D721Med (cell line): ENCODE measurements around the gene CD164.

Experiments
- DNase-seq: peaks from one replicate; pipeline ENCODE4 v3.0.0; 2011; ENCODE audit warnings: low spot score; ENCODE audit not compliant: insufficient read length
- FAIRE-seq: peaks from 2 replicates; lab custom pipeline; 2011; peaks lifted over from hg19 to GRCh38; lab: Jason Lieb, UNC
- CTCF ChIP-seq: IDR thresholded peaks from 2 replicates; pipeline ENCODE4 v1.5.1; 2012; ENCODE audit warnings: mild to moderate bottlenecking, control low read depth; ENCODE audit not compliant: insufficient read depth; ENCODE audit errors: missing control alignments

CD164 gene

DNA sequence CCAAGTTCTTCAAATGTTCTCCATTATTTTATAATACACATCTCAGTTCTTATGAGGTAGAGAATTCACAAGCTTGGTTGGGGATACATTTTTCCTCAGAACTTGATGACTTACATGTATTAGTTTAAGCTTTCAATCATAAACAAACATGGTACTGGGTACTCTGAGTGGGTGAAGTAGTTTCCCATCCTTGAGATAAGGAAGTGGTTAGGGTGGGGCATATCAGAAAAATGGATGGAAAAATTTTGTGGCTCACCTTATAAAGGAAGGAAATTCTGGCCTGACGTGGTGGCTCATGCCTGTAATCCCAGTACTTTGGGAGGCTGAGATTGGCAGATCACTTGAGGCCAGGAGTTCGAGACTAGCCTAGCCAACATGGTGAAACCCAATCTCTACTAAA is 52.0 kb downstream of the CD164 start:
- no peak for FAIRE-seq

GRCh38 chr6:109328629-109329028 is 53.6 kb downstream of the CD164 start:
- FAIRE-seq (no peak), DNase-seq (no peak)
- no peak for TF ChIP-seq CTCF

More for the DNA sequence above, 52.0 kb downstream of the CD164 start:
- no peak for DNase-seq
- no peak for TF ChIP-seq CTCF

GRCh38 chr6:109327959-109328358 is 54.3 kb downstream of the CD164 start:
- DNase-seq (no peak), FAIRE-seq (no peak)
- no peak for TF ChIP-seq CTCF

DNA sequence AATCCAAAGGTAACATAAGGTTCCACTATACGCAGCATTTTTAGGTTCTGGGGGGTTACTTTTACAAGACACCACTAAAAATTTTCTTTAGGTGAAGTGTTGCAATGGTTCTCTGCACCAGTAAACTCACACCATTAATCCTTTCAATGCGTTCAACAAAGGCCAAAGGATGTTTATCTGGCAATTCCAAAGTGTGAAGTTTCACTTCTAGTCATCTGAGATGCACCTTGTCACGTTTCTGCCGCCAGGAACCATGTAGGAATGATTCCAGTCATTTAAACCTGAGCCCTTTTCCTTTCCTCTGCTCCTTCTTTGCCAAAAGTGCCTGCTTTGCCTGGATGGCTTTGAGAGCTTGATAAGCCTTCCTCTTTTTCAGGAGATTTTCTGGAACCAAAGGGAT is 54.8 kb downstream of the CD164 start:
- DNase-seq, result no peak
- no peak for TF ChIP-seq CTCF
- FAIRE-seq, result no peak

GRCh38 chr6:109326351-109326750 is 55.9 kb downstream of the CD164 start:
- TF ChIP-seq CTCF, result no peak
- DNase-seq (no peak), FAIRE-seq (no peak)

- FAIRE-seq (no peak), DNase-seq (no peak)
- TF ChIP-seq CTCF, result no peak
Measured at GRCh38 chr6:109325400-109325801, 56.9 kb downstream of the CD164 start.

- no peak for TF ChIP-seq CTCF
- DNase-seq (no peak), FAIRE-seq (no peak)
Measured at GRCh38 chr6:109323241-109323640, 59.0 kb downstream of the CD164 start.
